ENCODE data around the gene LSM2. TPM values are rescaled to one million over a fixed set of nuclear protein-coding genes. Genes with fewer than 3 reads are reported as not detected.

LSM2 gene
- total and polyA plus RNA-seq, 7 donors: 19.5 to 92.1 (median 35.3) TPM

- Histone ChIP-seq H3K4me1 (no peaks in the 10 kb centered on the region), H3K27me3 (ENCODE audit: insufficient read depth in 3 of 3, low read length in 2 of 3) (no peaks in the 10 kb centered on the region), H3K36me3 (ENCODE audit: insufficient read depth in 1 of 2, low read depth in 1 of 2) (no peaks in the 10 kb centered on the region), H3K4me3 (no peak overlapping the region), H3K9me3 (no peaks in the 10 kb centered on the region), H3K27ac (no peak overlapping the region)
- no peak for TF ChIP-seq CTCF (IDR thresholded peaks at IDR 0.05)
- DNase-seq (no peak), ATAC-seq (no peak)
- 97 to 100% (median 98%) methylated on average over 2 of the region's 2 CpGs for WGBS, 3 donors
- intact Hi-C loops (cut with DNase I): no loop called here
These were observed 48.5 kb downstream of the LSM2 start for GRCh38 chr6:31758281-31758680.

- 73 to 74% (median 74%) methylated on average over 8 of the region's 8 CpGs for WGBS, 3 donors
These were observed 53.9 kb downstream of the LSM2 start for GRCh38 chr6:31752739-31753319.

GRCh38 chr6:31750411-31751022, 56.2 kb downstream of the LSM2 start:
- Histone ChIP-seq H3K27me3 (ENCODE audit: insufficient read depth in 3 of 3, low read length in 2 of 3) (no peaks in the 10 kb centered on the region), H3K27ac (no peak overlapping the region), H3K4me1 (no peaks in the 10 kb centered on the region), H3K9me3 (no peaks in the 10 kb centered on the region), H3K36me3 (ENCODE audit: insufficient read depth in 1 of 2, low read depth in 1 of 2) (no peaks in the 10 kb centered on the region), H3K4me3 (no peak overlapping the region)
- DNase-seq (no peak), ATAC-seq (no peak)
- intact Hi-C loops (cut with DNase I): no loop called here
- WGBS, 3 donors: 92 to 96% (median 93%) methylated on average over 7 of the region's 7 CpGs
- no peak for TF ChIP-seq CTCF (IDR thresholded peaks at IDR 0.05)

More at GRCh38 chr6:31752739-31753319, 53.9 kb downstream of the LSM2 start:
- no peaks in the 10 kb centered on the region for H3K9me3 ChIP-seq
- intact Hi-C loops (cut with DNase I): no loop called here
- no peaks in the 10 kb centered on the region for H3K4me1 ChIP-seq
- no peak for ATAC-seq
- no peak overlapping the region for H3K4me3 ChIP-seq
- H3K27ac ChIP-seq: no peak overlapping the region
- H3K36me3 ChIP-seq (ENCODE audit: insufficient read depth in 1 of 2, low read depth in 1 of 2): no peaks in the 10 kb centered on the region
- DNase-seq: no peak
- TF ChIP-seq CTCF (IDR thresholded peaks at IDR 0.05): no peak
- no peaks in the 10 kb centered on the region for H3K27me3 ChIP-seq (ENCODE audit: insufficient read depth in 3 of 3, low read length in 2 of 3)

GRCh38 chr6:31749301-31750036, 57.3 kb downstream of the LSM2 start:
- Histone ChIP-seq H3K36me3 (ENCODE audit: insufficient read depth in 1 of 2, low read depth in 1 of 2) (no peaks in the 10 kb centered on the region), H3K4me3 (no peak overlapping the region), H3K4me1 (no peaks in the 10 kb centered on the region), H3K9me3 (no peaks in the 10 kb centered on the region), H3K27ac (no peak overlapping the region), H3K27me3 (ENCODE audit: insufficient read depth in 3 of 3, low read length in 2 of 3) (no peaks in the 10 kb centered on the region)
- DNase-seq: no peak
- ATAC-seq: no peak
- TF ChIP-seq CTCF (IDR thresholded peaks at IDR 0.05): no peak
- 92 to 96% (median 93%) methylated on average over 8 of the region's 8 CpGs for WGBS, 3 donors
- intact Hi-C loops (cut with DNase I): no loop called here

Other genes with a start within 250 kb of the LSM2 start
Only the 30 nearest of the 40 such genes appear.
- 100 to 1,000 TPM; 317 to 370 (median 341) TPM for gene BAG6, start 154.3 kb downstream of the LSM2 start, total RNA-seq
- gene BAG6, start 154.3 kb downstream of the LSM2 start, polyA plus RNA-seq: 100 to 1,000 TPM; 294 to 419 (median 302) TPM
- gene APOM, start 151.1 kb downstream of the LSM2 start, total RNA-seq: 1 to 10 TPM; 1.9 to 3.0 (median 2.3) TPM
- 1 to 10 TPM; 1.8 to 3.5 (median 2.0) TPM for gene APOM, start 151.1 kb downstream of the LSM2 start, polyA plus RNA-seq
- gene C6orf47, start 146.2 kb downstream of the LSM2 start, total RNA-seq: 10 to 100 TPM; 13.5 to 21.2 (median 16.1) TPM
- 10 to 100 TPM; 19.4 to 36.0 (median 22.9) TPM for gene C6orf47, start 146.2 kb downstream of the LSM2 start, polyA plus RNA-seq
- gene GPANK1, start 142.0 kb downstream of the LSM2 start, total RNA-seq: 10 to 100 TPM; 13.6 to 22.6 (median 15.3) TPM
- gene GPANK1, start 142.0 kb downstream of the LSM2 start, polyA plus RNA-seq: 10 to 100 TPM; 23.5 to 49.7 (median 24.2) TPM
- gene CSNK2B, start 140.9 kb downstream of the LSM2 start, total RNA-seq: 100 to 1,000 TPM; 102 to 129 (median 103) TPM
- gene CSNK2B, start 140.9 kb downstream of the LSM2 start, polyA plus RNA-seq: 100 to 1,000 TPM; 151 to 208 (median 160) TPM
- gene LY6G5B, start 137.0 kb downstream of the LSM2 start, total RNA-seq: 1 to 10 TPM; 1.7 to 8.4 (median 3.0) TPM
- gene LY6G5B, start 137.0 kb downstream of the LSM2 start, polyA plus RNA-seq: 1 to 10 TPM; 2.5 to 2.9 (median 2.9) TPM
- gene LY6G5C, start 125.9 kb downstream of the LSM2 start, total RNA-seq: 1 to 10 TPM in 3 of 4 donors, under 1 TPM in 1; 0.75 to 3.2 (median 2.3) TPM
- 1 to 10 TPM; 1.4 to 2.3 (median 1.9) TPM for gene LY6G5C, start 125.9 kb downstream of the LSM2 start, polyA plus RNA-seq
- 10 to 100 TPM; 26.6 to 36.5 (median 30.5) TPM for gene ABHD16A, start 103.6 kb downstream of the LSM2 start, total RNA-seq
- gene ABHD16A, start 103.6 kb downstream of the LSM2 start, polyA plus RNA-seq: 10 to 100 TPM; 34.4 to 56.6 (median 50.0) TPM
- not detected for gene LY6G6F, start 100.1 kb downstream of the LSM2 start, total RNA-seq
- under 1 TPM in 1 of 3 donors, not detected in 2; 0.05 TPM for gene LY6G6F, start 100.1 kb downstream of the LSM2 start, polyA plus RNA-seq
- not detected for gene LY6G6D, start 91.6 kb downstream of the LSM2 start, total RNA-seq
- gene LY6G6D, start 91.6 kb downstream of the LSM2 start, polyA plus RNA-seq: not detected
- not detected for gene LY6G6C, start 85.2 kb downstream of the LSM2 start, total RNA-seq
- not detected for gene LY6G6C, start 85.2 kb downstream of the LSM2 start, polyA plus RNA-seq
- under 1 TPM; 0.10 to 0.37 (median 0.22) TPM for gene MPIG6B, start 83.6 kb downstream of the LSM2 start, total RNA-seq
- under 1 TPM in 1 of 3 donors, not detected in 2; 0.04 TPM for gene MPIG6B, start 83.6 kb downstream of the LSM2 start, polyA plus RNA-seq
- 10 to 100 TPM in 2 of 4 donors, 1 to 10 TPM in 2; 8.4 to 16.2 (median 10.2) TPM for gene DDAH2, start 77.7 kb downstream of the LSM2 start, total RNA-seq
- 10 to 100 TPM in 2 of 3 donors, 1 to 10 TPM in 1; 6.3 to 13.8 (median 11.3) TPM for gene DDAH2, start 77.7 kb downstream of the LSM2 start, polyA plus RNA-seq
- gene CLIC1, start 70.4 kb downstream of the LSM2 start, total RNA-seq: 10 to 100 TPM; 29.1 to 51.2 (median 41.9) TPM
- 10 to 100 TPM; 20.6 to 85.9 (median 35.1) TPM for gene CLIC1, start 70.4 kb downstream of the LSM2 start, polyA plus RNA-seq
- 1 to 10 TPM; 1.7 to 3.0 (median 1.8) TPM for gene MSH5, start 67.0 kb downstream of the LSM2 start, total RNA-seq
- gene MSH5, start 67.0 kb downstream of the LSM2 start, polyA plus RNA-seq: 1 to 10 TPM; 1.4 to 2.7 (median 1.7) TPM
- gene SAPCD1, start 44.3 kb downstream of the LSM2 start, total RNA-seq: under 1 TPM in 1 of 4 donors, not detected in 3; 0.59 TPM
- under 1 TPM; 0.13 to 0.78 (median 0.23) TPM for gene SAPCD1, start 44.3 kb downstream of the LSM2 start, polyA plus RNA-seq
- 1 to 10 TPM; 5.2 to 8.0 (median 7.5) TPM for gene VWA7, start 29.6 kb downstream of the LSM2 start, total RNA-seq
- gene VWA7, start 29.6 kb downstream of the LSM2 start, polyA plus RNA-seq: 1 to 10 TPM in 2 of 3 donors, under 1 TPM in 1; 0.76 to 3.5 (median 1.8) TPM
- 100 to 1,000 TPM in 1 of 4 donors, 10 to 100 TPM in 3; 53.2 to 108 (median 76.1) TPM for gene VARS1, start 11.2 kb downstream of the LSM2 start, total RNA-seq
- gene VARS1, start 11.2 kb downstream of the LSM2 start, polyA plus RNA-seq: 10 to 100 TPM; 43.9 to 70.4 (median 57.4) TPM
- gene HSPA1L, start 8.3 kb upstream of the LSM2 start, total RNA-seq: 1 to 10 TPM; 2.5 to 6.2 (median 4.4) TPM
- gene HSPA1L, start 8.3 kb upstream of the LSM2 start, polyA plus RNA-seq: 10 to 100 TPM in 1 of 3 donors, 1 to 10 TPM in 1, under 1 TPM in 1; 0.86 to 23.1 (median 3.3) TPM
- 100 to 1,000 TPM; 241 to 940 (median 407) TPM for gene HSPA1A, start 8.6 kb upstream of the LSM2 start, total RNA-seq
- 100 to 1,000 TPM in 2 of 3 donors, 10 to 100 TPM in 1; 37.1 to 319 (median 203) TPM for gene HSPA1A, start 8.6 kb upstream of the LSM2 start, polyA plus RNA-seq
- 100 to 1,000 TPM; 199 to 721 (median 347) TPM for gene HSPA1B, start 20.8 kb upstream of the LSM2 start, total RNA-seq
- 100 to 1,000 TPM in 2 of 3 donors, 10 to 100 TPM in 1; 19.4 to 148 (median 104) TPM for gene HSPA1B, start 20.8 kb upstream of the LSM2 start, polyA plus RNA-seq
- gene NEU1, start 55.9 kb upstream of the LSM2 start, total RNA-seq: 10 to 100 TPM; 14.2 to 20.6 (median 18.6) TPM
- gene NEU1, start 55.9 kb upstream of the LSM2 start, polyA plus RNA-seq: 10 to 100 TPM; 25.2 to 39.8 (median 29.4) TPM
- gene SLC44A4, start 72.0 kb upstream of the LSM2 start, total RNA-seq: under 1 TPM in 2 of 4 donors, not detected in 2; 0.23 to 0.24 TPM
- under 1 TPM; 0.03 to 0.14 (median 0.08) TPM for gene SLC44A4, start 72.0 kb upstream of the LSM2 start, polyA plus RNA-seq
- gene EHMT2, start 90.7 kb upstream of the LSM2 start, total RNA-seq: 10 to 100 TPM in 1 of 4 donors, 1 to 10 TPM in 3; 6.8 to 14.2 (median 7.7) TPM
- gene EHMT2, start 90.7 kb upstream of the LSM2 start, polyA plus RNA-seq: 10 to 100 TPM in 2 of 3 donors, 1 to 10 TPM in 1; 8.4 to 20.8 (median 13.4) TPM
- 1 to 10 TPM; 1.1 to 2.6 (median 1.8) TPM for gene ZBTB12, start 95.1 kb upstream of the LSM2 start, total RNA-seq
- gene ZBTB12, start 95.1 kb upstream of the LSM2 start, polyA plus RNA-seq: 1 to 10 TPM; 2.2 to 4.6 (median 2.9) TPM
- gene C2, start 120.8 kb upstream of the LSM2 start, total RNA-seq: 1 to 10 TPM; 1.5 to 5.5 (median 3.5) TPM
- 1 to 10 TPM in 1 of 3 donors, under 1 TPM in 2; 0.77 to 1.2 (median 0.99) TPM for gene C2, start 120.8 kb upstream of the LSM2 start, polyA plus RNA-seq
- 1 to 10 TPM; 2.5 to 5.8 (median 3.4) TPM for gene CFB, start 139.1 kb upstream of the LSM2 start, total RNA-seq
- gene CFB, start 139.1 kb upstream of the LSM2 start, polyA plus RNA-seq: 1 to 10 TPM; 1.6 to 2.3 (median 1.8) TPM
- gene NELFE, start 152.0 kb upstream of the LSM2 start, total RNA-seq: 10 to 100 TPM; 47.2 to 52.3 (median 48.7) TPM
- 10 to 100 TPM; 44.3 to 86.9 (median 85.4) TPM for gene NELFE, start 152.0 kb upstream of the LSM2 start, polyA plus RNA-seq
- gene SKIC2, start 152.2 kb upstream of the LSM2 start, total RNA-seq: 10 to 100 TPM; 27.9 to 31.0 (median 29.2) TPM
- gene SKIC2, start 152.2 kb upstream of the LSM2 start, polyA plus RNA-seq: 10 to 100 TPM; 26.9 to 36.6 (median 31.8) TPM
- gene DXO, start 165.2 kb upstream of the LSM2 start, total RNA-seq: 10 to 100 TPM in 2 of 4 donors, 1 to 10 TPM in 2; 7.4 to 12.9 (median 9.9) TPM
- gene DXO, start 165.2 kb upstream of the LSM2 start, polyA plus RNA-seq: 10 to 100 TPM in 1 of 3 donors, 1 to 10 TPM in 2; 8.0 to 20.6 (median 9.2) TPM

Measured in psoas muscle (tissue), 8 donors.